NB4 (cell line): ENCODE results near the gene DPYSL4.
"Not testable (repeated sequence)": the region's sequence is repeated elsewhere in the genome, so short reads cannot be mapped to it uniquely, and the experiment has no call there.

ENCODE experiments used
- CTCF ChIP-seq: IDR thresholded peaks from one replicate; pipeline ENCODE4 v1.5.1; 2012; ENCODE audit warnings: low read depth, low read length
- MAX ChIP-seq: IDR thresholded peaks from 2 replicates; pipeline ENCODE4 v1.6.1; 2011; ENCODE audit warnings: low read depth, low read length
- POLR2A ChIP-seq: IDR thresholded peaks from 2 replicates; pipeline ENCODE4 v1.6.1; 2011; ENCODE audit warnings: mild to moderate bottlenecking; ENCODE audit not compliant: insufficient read length; ENCODE audit errors: extremely low read depth

- not testable (repeated sequence) for TF ChIP-seq CTCF, MAX, POLR2A
These were observed 26.5 kb upstream of the DPYSL4 start for GRCh38 chr10:132160231-132160630.
